Fibroblast of lung (primary cell): Measurements from ENCODE around the gene TRIM47. TPM values are rescaled to one million over a fixed set of nuclear protein-coding genes. Genes with fewer than 3 reads are reported as not detected.
"Not testable (repeated sequence)": the region's sequence is repeated elsewhere in the genome, so short reads cannot be mapped to it uniquely, and the experiment has no call there.

ENCODE experiments used
- DNase-seq, 2 donors: peaks; one replicate each; pipeline versions ENCODE4 v3.0.0 to v3.0.0-alpha.2; 2010; ENCODE audit warnings: low read depth in 2 of 2
- H2AFZ ChIP-seq: 2 replicates; pipeline ENCODE4 v1.5.1; 2012; ENCODE audit warnings: low read length, control low read depth, inconsistent platforms
- H3K27ac ChIP-seq: 2 replicates; pipeline ENCODE4 v1.5.1; 2011; ENCODE audit warnings: low read length, control low read depth; ENCODE audit not compliant: insufficient read depth
- H3K27me3 ChIP-seq: 2 replicates; pipeline ENCODE4 v1.5.1; 2011; ENCODE audit warnings: mild to moderate bottlenecking, low read length; ENCODE audit not compliant: control insufficient read depth, insufficient read depth
- H3K36me3 ChIP-seq: 2 replicates; pipeline ENCODE4 v1.5.1; 2011; ENCODE audit warnings: low read length; ENCODE audit not compliant: control insufficient read depth, insufficient read depth
- H3K4me1 ChIP-seq: 2 replicates; pipeline ENCODE4 v1.5.1; 2011; ENCODE audit warnings: low read length; ENCODE audit not compliant: control insufficient read depth, insufficient read depth; ENCODE audit errors: extremely low read depth
- H3K4me2 ChIP-seq: 2 replicates; pipeline ENCODE4 v1.5.1; 2011; ENCODE audit warnings: low read length, control low read depth; ENCODE audit not compliant: insufficient read depth; ENCODE audit errors: extremely low read depth
- H3K4me3 ChIP-seq, 4 experiments: fragments of 200-600 bp in 1 of 4; sonication (generic) in 1 of 4; replicated peaks in 1 of 4; 2 replicates each; pipeline ENCODE4 v1.5.1; 2011 to 2016; ENCODE audit warnings: low read length in 4 of 4, low read depth in 3 of 4, mild to moderate bottlenecking in 3 of 4, control low read depth in 2 of 4, inconsistent platforms in 1 of 4, mixed read lengths in 1 of 4; ENCODE audit not compliant: insufficient read depth in 1 of 4; ENCODE audit errors: control extremely low read depth in 1 of 4
- H3K79me2 ChIP-seq: 2 replicates; pipeline ENCODE4 v1.5.1; 2012; ENCODE audit warnings: mild to moderate bottlenecking, low read length, inconsistent platforms; ENCODE audit not compliant: control insufficient read depth, insufficient read depth
- H3K9ac ChIP-seq: 2 replicates; pipeline ENCODE4 v1.5.1; 2011; ENCODE audit warnings: mild to moderate bottlenecking, low read length, control low read depth; ENCODE audit not compliant: insufficient read depth
- H3K9me3 ChIP-seq: 2 replicates; pipeline ENCODE4 v1.5.1; 2012; ENCODE audit warnings: low read depth, low read length; ENCODE audit not compliant: control insufficient read depth, insufficient read depth
- H4K20me1 ChIP-seq: 2 replicates; pipeline ENCODE4 v1.5.1; 2011; ENCODE audit warnings: low read length; ENCODE audit not compliant: control insufficient read depth, insufficient read depth; ENCODE audit errors: extremely low read depth
- EZH2 ChIP-seq: IDR thresholded peaks from 2 replicates; pipeline ENCODE4 v1.5.1; 2012; ENCODE audit warnings: low read length, control low read depth, mild to moderate bottlenecking; ENCODE audit errors: missing control alignments
- polyA plus RNA-seq, 2 donors: library from polyadenylated mRNA; depleted of rRNA in 1 of 2; stranded (reverse) in 1 of 2; unstranded in 1 of 2; fragments of >200 nt; gene quantifications; 2 replicates each; pipeline ENCODE4 v1.2.1, GENCODE V29; 2011 to 2012; ENCODE audit warnings: missing spikeins in 1 of 2
- total RNA-seq: library from RNA; depleted of rRNA; stranded (reverse); fragments of >200 nt; gene quantifications from 2 replicates; pipeline ENCODE4 v1.2.1, GENCODE V29; 2014
- TF ChIP-seq, protein P1 (sequence below), 2 donors: IDR thresholded peaks in 1 of 2; conservative IDR thresholded peaks in 1 of 2; 1 replicate in 1 of 2; 2 replicates in 1 of 2; pipeline ENCODE4 v1.5.1; 2011 to 2012; ENCODE audit warnings: low read length in 2 of 2, control low read depth in 1 of 2, inconsistent platforms in 1 of 2, low read depth in 1 of 2, mild to moderate bottlenecking in 1 of 2

TRIM47 gene
- total and polyA plus RNA-seq, 2 donors (not counting 1 experiment from before 2014, with no cell fraction given), result 2.2 to 16.0 TPM

DNA sequence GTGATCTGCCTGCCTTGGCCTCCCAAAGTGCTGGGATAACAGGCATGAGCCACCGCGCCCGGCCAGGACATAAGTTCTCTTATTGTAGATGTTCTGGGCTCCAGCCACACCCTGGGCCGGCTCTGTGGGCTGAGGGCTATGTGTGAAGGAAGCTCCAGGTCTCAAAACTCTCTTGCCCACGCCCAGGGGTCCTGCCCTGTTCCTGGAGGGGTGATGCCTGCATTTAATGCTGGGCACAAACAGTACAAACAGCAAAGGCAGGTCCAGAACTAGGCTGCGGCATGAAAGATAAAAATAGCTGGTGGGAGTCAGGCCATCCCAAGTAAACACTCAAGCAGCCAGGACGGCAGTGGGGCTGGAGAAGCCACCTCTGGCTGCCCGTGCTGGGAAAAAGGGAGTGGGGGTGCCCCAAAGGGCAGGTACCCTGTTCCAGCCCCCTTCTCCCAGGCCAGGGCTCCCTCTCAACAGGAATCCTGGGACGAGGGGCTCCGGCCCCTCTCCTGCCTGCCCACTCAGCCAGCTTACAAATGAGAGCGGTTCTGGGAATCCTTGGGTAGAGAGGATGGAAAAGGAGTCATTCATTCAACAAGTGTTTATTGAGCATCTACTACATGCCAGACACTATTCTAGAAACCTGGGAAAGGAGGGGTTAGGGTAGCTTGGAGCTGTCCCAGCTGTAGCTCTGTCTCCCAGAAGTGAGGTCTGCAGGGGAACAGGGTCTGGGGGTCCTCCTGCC is 4.6 kb downstream of the TRIM47 start:
- Histone ChIP-seq H3K4me2 (no peak overlapping the region), H3K79me2 (no peaks in the 10 kb centered on the region), H3K27me3 (no peaks in the 10 kb centered on the region), H3K9me3 (no peaks in the 10 kb centered on the region), H3K27ac (no peak overlapping the region), H3K4me1 (peaks cover 34% of the 10 kb centered on the region), H3K9ac (no peak overlapping the region), H2AFZ (no peak overlapping the region), H3K4me3 (no peak overlapping the region), H3K36me3 (no peaks in the 10 kb centered on the region), H4K20me1 (no peaks in the 10 kb centered on the region)
- TF ChIP-seq, protein P1, sequence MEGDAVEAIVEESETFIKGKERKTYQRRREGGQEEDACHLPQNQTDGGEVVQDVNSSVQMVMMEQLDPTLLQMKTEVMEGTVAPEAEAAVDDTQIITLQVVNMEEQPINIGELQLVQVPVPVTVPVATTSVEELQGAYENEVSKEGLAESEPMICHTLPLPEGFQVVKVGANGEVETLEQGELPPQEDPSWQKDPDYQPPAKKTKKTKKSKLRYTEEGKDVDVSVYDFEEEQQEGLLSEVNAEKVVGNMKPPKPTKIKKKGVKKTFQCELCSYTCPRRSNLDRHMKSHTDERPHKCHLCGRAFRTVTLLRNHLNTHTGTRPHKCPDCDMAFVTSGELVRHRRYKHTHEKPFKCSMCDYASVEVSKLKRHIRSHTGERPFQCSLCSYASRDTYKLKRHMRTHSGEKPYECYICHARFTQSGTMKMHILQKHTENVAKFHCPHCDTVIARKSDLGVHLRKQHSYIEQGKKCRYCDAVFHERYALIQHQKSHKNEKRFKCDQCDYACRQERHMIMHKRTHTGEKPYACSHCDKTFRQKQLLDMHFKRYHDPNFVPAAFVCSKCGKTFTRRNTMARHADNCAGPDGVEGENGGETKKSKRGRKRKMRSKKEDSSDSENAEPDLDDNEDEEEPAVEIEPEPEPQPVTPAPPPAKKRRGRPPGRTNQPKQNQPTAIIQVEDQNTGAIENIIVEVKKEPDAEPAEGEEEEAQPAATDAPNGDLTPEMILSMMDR (conservative IDR thresholded peaks at IDR 0.05 in 1 of 2, IDR thresholded peaks at IDR 0.05 in 1 of 2; ENCODE audit: low read depth in 1 of 2, low read length in 2 of 2), result no peak
- TF ChIP-seq EZH2, result no peak
- DNase-seq, result no peak

DNA sequence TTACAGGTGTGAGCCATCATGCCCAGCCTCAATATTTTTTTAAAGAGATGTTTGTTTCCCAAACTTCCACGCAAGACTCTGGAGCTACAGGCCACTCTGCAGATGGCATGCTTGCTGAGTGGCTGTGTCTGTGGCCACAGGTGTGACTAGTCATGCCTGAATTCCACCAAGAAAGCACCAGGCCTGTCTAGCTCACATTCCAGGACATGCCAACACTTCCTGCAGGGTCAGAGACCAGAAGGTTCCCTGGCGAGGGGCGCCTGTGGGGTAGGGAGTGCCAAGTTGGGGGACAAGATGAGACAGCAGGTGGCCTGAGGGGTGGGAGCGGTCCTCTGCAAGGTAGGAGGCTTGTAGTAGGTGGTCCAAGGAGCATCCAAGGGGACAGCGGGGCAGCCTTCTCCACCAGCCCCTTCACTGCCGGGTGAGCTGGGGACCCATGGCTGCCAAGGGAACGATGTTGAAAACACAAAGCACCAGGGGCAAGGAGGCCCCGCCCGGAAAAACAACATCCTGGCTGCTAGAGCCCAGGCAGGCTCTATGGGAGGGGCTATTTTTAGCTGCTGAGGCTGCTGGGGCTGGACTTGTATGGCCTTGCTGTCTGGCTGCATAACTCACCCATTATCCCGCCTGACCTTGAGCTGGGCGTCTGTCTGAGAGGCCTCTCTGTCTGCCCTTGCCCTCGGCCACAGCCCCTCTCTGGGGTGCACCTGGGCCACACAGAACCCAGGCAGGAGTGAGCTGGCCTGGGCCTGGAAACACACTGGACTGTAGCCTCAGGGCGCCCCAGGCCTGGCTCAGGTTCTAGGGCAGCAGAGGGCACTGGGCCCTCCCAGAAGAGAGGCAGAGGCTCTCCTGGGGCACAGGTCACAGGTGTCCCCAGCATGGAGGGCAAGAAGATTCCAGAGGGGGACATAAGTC is 5.7 kb downstream of the TRIM47 start:
- DNase-seq, result peak; percentile 70 to 75
- peak overlapping the region; percentile 19 for H3K4me2 ChIP-seq
- H3K9ac ChIP-seq, result peak overlapping the region; percentile 40

DNA sequence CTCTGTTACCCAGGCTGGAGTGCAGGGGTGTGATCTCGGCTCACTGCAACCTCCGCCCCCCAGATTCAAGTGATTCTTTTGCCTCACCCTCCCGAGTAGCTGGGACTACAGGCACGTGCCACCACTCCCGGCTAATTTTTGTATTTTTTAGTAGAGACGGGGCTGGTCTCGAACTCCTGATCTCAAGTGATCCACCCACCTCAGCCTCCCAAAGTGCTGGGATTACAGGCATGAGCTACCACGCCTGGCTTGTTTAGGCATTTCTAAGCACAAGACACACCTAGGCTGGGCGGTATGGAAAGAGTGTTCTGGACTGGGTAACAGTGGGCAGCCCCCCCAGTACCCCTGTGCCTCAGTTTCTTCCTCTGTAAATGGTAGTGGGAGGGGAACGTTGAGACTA is 8.2 kb downstream of the TRIM47 start:
- H4K20me1 ChIP-seq, H3K36me3 ChIP-seq, H3K79me2 ChIP-seq, DNase-seq, H3K9ac ChIP-seq, H3K9me3 ChIP-seq, H3K27me3 ChIP-seq: not testable (repeated sequence)
- H3K4me3 ChIP-seq, result peak overlapping the region in 1 of 4 experiments; percentile 32
- peak overlapping the region; percentile 38 for H2AFZ ChIP-seq
- H3K4me2 ChIP-seq, result peak overlapping the region; percentile 44
- H3K4me1 ChIP-seq, result peaks cover 16% of the 10 kb centered on the region
- H3K27ac ChIP-seq, result peak overlapping the region; percentile 88

More for the DNA sequence above, 5.7 kb downstream of the TRIM47 start:
- H4K20me1 ChIP-seq, result no peaks in the 10 kb centered on the region
- H3K27ac ChIP-seq, result peak overlapping the region; percentile 67
- H2AFZ ChIP-seq, result no peak overlapping the region
- no peak for TF ChIP-seq EZH2
- TF ChIP-seq, protein P1 (conservative IDR thresholded peaks at IDR 0.05 in 1 of 2, IDR thresholded peaks at IDR 0.05 in 1 of 2; ENCODE audit: low read depth in 1 of 2, low read length in 2 of 2), result no peak
- no peak overlapping the region for H3K4me3 ChIP-seq
- H3K4me1 ChIP-seq, result peaks cover 34% of the 10 kb centered on the region
- H3K79me2 ChIP-seq, result no peaks in the 10 kb centered on the region
- no peaks in the 10 kb centered on the region for H3K27me3 ChIP-seq
- no peaks in the 10 kb centered on the region for H3K9me3 ChIP-seq
- H3K36me3 ChIP-seq, result no peaks in the 10 kb centered on the region
